Measurements from ENCODE around the gene OR7A17. TPM values are rescaled to one million over a fixed set of nuclear protein-coding genes. Genes with fewer than 3 reads are reported as not detected.

OR7A17 gene
- not detected in 5 replicates for total RNA-seq (2022; extraction: Qiagen RNA extraction; ENCODE audit: low read depth)

DNA sequence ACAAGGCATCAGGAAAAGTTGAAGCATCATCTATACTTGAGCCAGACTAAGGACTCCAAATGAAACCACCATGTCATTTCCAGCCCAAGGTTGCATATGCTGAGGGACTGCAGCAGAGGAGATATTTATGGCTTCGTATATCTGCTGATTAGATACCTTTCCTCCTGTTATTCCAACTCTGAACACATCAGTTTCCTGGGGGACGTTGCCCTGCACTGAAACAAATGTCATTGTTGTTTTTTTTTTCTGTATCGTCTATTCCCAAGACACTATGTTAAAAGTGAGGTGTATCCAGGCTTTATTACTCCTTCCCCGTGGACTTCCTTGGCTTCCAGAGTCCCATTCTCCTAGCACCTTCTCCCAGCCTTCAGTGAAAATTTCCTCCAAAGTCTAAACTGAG lies at the start of gene OR7A17:
Gene OR7A17, minus strand, starts transcription at position 101 of the 400 bp plus-strand sequence. CDS start 4,777 bp downstream, outside the sequence.

DNA sequence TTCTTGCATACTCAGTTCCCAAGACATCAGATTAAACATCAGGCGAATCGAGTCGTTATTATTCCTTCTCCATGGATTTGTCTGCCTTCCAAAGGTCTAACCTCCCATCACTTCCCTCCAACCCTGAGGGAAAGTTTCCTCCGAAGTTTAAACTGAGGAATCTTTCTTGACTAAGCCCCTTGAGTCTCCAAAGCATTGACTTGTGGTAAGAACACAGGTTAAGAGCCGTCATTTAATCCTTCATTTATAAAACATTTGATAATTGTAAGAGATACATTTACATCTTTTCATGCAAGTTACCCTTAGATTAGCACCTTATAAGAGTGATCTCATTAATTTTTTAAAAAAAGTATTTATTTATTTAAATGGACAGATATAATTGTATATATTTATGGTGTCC lies 37.1 kb downstream of the OR7A17 start, which contains the start of gene OR7A10:
Gene OR7A10, minus strand, starts transcription at position 101 of the 400 bp plus-strand sequence. CDS start 7,045 bp downstream, outside the sequence.

DNA sequence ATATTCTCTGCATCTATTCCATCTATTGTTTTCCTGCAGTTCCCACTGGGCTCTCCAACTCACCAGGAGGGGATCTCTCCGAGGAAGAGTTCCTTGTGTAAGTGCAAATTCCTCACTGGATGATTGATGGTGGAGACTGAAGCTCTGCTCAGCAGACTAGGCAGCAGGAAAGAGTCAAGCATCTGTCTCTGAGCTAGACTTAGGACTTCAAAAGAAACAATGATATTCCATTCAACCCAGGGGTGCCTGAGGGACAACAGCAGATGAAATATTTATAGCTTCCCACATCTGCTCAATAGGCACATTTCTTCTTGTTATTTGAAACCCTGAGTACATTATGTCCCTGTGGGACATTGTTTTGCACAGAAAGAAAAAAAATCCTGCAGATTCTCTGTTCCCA lies 50.9 kb downstream of the OR7A17 start, which contains the start of the genes OR7A5 and OR7C1:
Gene OR7A5, minus strand, starts transcription at position 175 of the 400 bp plus-strand sequence. CDS start 6,944 bp downstream, outside the sequence.
Gene OR7C1, minus strand, starts transcription at position 175 of the 400 bp plus-strand sequence. CDS start 35,049 bp downstream, outside the sequence.

Other genes starting within 250 kb of the OR7A17 start
- gene ADGRE3, start 211.3 kb downstream of the OR7A17 start, total RNA-seq (2022; extraction: Qiagen RNA extraction; ENCODE audit: low read depth) = not detected in 5 replicates
- gene ZNF333, start 196.1 kb downstream of the OR7A17 start, total RNA-seq (2022; extraction: Qiagen RNA extraction; ENCODE audit: low read depth) = 1.9 to 4.0 TPM (median 3.0 TPM) in 5 replicates
- gene ADGRE2, start 107.6 kb downstream of the OR7A17 start, total RNA-seq (2022; extraction: Qiagen RNA extraction; ENCODE audit: low read depth) = 0.39 to 1.0 TPM (median 0.65 TPM) in 5 replicates
- gene OR7A5, start 50.9 kb downstream of the OR7A17 start, total RNA-seq (2022; extraction: Qiagen RNA extraction; ENCODE audit: low read depth) = not detected in 5 replicates
- not detected in 5 replicates for gene OR7C1, start 50.9 kb downstream of the OR7A17 start, total RNA-seq (2022; extraction: Qiagen RNA extraction; ENCODE audit: low read depth)
- gene OR7A10, start 37.2 kb downstream of the OR7A17 start, total RNA-seq (2022; extraction: Qiagen RNA extraction; ENCODE audit: low read depth) = not detected in 5 replicates
- not detected in 5 replicates for gene OR7C2, start 55.4 kb upstream of the OR7A17 start, total RNA-seq (2022; extraction: Qiagen RNA extraction; ENCODE audit: low read depth)
- not detected in 5 replicates for gene SLC1A6, start 93.7 kb upstream of the OR7A17 start, total RNA-seq (2022; extraction: Qiagen RNA extraction; ENCODE audit: low read depth)
- gene CASP14, start 163.3 kb upstream of the OR7A17 start, total RNA-seq (2022; extraction: Qiagen RNA extraction; ENCODE audit: low read depth) = not detected in 5 replicates
- not detected in 5 replicates for gene OR1I1, start 196.1 kb upstream of the OR7A17 start, total RNA-seq (2022; extraction: Qiagen RNA extraction; ENCODE audit: low read depth)
- gene SYDE1, start 221.3 kb upstream of the OR7A17 start, total RNA-seq (2022; extraction: Qiagen RNA extraction; ENCODE audit: low read depth) = 11.5 to 18.5 TPM (median 14.0 TPM) in 5 replicates